Left ventricle myocardium superior (tissue), 1 donor: ENCODE data around the gene INSM2. TPM values are rescaled to one million over a fixed set of nuclear protein-coding genes. Genes with fewer than 3 reads are reported as not detected.
A peak's percentile ranks its signal among the peaks of the same experiment; 100 is the strongest.

ENCODE experiments used
- ATAC-seq: fragments of 200-7000 bp; cut with Tn5 transposase; one replicate; pipeline ENCODE4 v1.9.1; 2020; ENCODE audit warnings: mild to moderate bottlenecking, moderate library complexity
- DNase-seq: peaks from one replicate; pipeline ENCODE4 v3.0.0-alpha.2; 2020
- intact Hi-C: fragments of 100-400 bp; cut with micrococcal nuclease; formaldehyde crosslinking; loops from one replicate; pipeline ENCODE4 v1.11.0; 2022
- long read RNA-seq: library from polyadenylated mRNA; unstranded; transcript quantifications from one replicate; pipeline ENCODE4 v2.0.0, GENCODE V29; 2021
- total RNA-seq: library from RNA; stranded (reverse); fragmentation: NEBNext Ultra II Directional; extraction: Animal tissue kit (Norgen Biotek cat#: 25700); gene quantifications from one replicate; pipeline ENCODE4 v1.2.1, GENCODE V29; 2021
- donor health status: DM: no; HTN: yes; CAD: no; lungs with severe emphysema.

INSM2 gene, protein sequence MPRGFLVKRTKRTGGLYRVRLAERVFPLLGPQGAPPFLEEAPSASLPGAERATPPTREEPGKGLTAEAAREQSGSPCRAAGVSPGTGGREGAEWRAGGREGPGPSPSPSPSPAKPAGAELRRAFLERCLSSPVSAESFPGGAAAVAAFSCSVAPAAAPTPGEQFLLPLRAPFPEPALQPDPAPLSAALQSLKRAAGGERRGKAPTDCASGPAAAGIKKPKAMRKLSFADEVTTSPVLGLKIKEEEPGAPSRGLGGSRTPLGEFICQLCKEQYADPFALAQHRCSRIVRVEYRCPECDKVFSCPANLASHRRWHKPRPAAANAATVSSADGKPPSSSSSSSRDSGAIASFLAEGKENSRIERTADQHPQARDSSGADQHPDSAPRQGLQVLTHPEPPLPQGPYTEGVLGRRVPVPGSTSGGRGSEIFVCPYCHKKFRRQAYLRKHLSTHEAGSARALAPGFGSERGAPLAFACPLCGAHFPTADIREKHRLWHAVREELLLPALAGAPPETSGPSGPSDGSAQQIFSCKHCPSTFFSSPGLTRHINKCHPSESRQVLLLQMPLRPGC
- total RNA-seq = not detected
- long read RNA-seq = 0 reads

DNA sequence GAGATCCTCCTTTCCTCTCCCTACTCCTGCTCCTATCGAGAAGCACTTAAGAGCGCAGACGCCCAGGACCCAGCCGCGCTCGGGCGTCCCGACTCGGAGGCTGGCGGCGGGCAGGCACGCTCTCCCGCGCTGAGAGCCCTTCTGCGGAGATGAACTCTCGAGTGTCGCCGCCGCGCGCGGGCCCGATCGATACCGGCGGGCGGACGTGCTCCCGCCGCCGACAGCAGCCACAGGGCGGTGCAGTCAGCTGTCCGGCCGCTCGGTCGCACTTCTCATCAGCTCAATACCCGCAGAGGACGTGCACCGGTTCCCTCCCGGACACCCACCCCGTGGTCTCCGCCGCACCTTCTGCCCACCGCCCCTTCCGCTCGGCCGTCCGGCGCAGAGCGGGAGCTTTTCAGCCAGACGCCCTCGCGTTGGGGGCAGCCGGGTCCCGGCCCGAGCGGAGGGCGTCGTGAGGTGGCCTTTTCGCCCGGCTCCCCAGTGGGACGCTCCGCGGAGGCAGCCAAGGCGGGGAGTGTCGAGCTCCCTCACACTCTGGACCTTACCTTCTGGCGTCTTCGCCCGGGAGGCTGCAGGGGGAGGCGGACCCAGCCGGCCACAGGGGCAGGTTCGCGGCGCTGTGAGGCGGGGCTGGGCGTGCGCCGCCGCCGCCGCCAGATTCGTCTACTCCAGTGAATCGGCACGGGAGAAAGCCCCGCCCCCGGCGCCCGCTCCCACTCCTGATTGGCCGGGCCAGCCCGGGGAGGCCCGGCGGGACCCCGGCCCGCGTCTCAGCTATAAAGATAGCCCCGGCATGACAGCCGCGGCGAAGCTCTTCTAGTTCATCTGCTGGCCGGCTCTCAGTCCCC is at the start of gene INSM2:
Gene INSM2, plus strand, starts transcription at position 808 of the 851 bp plus-strand sequence. CDS start 89 bp downstream, outside the sequence.
- intact Hi-C loops = no loop called here
- ATAC-seq (peak; percentile 82), DNase-seq (peak; percentile 66)

DNA sequence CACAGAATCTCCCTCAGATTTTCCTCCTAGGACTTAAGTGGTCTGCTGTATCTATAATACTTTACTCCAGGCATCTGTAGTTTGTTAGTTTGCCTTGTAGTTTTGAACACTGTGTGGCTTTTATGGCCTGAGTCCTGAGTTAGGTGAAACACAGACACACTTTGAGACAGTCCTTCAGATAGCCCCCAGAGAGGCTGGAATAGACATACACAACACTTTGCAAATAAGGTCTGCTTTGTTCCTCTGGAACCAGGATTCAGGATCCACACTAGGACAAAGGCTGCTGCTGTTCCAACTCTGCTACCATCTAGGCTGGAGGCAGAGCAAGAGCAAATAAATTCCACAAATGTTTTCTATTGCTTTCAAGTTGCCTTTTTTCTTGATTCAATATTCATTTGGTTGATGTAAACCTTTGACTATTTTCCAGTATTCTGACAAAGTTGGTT is 41.4 kb upstream of the INSM2 start:
- intact Hi-C loops = no loop called here

DNA sequence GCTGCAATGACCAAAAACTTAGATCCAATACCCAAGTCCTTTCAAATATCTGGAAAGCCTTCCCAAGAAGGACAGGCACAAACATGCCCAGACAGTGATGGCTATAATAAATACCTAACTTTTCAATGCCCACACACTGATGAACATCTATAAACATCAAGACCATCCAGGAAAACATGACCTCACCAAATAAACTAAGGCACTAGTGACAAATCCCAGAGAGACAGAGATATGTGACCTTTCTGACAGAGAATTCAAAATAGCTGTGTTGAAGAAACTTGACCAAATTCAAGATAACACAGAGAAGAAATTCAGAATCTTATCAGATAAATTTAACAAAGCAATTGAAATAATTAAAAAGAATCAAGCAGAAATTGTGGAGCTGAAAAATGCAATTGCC is 38.7 kb upstream of the INSM2 start:
- intact Hi-C loops = no loop called here
- ATAC-seq (no peak), DNase-seq (no peak)

More for the DNA sequence above, 41.4 kb upstream of the INSM2 start:
- ATAC-seq (no peak), DNase-seq (no peak)

DNA sequence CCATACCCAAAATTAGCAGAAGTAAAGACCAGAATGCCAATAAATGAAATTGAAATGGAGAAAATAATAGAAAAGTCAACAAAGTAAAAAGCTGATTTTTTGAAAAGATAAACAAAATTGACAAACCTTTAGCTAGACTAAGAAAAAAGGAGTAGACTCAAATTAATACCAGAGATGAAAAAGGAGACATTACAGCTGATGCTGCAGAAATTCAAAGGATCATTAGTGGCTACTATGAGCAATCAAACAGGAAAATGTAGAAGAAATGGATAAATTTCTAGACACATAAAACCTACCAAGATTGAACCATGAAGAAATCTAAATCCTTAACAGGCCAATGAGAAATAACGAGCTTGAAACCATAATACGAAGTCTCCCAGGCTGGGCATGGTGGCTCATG is 34.8 kb upstream of the INSM2 start:
- DNase-seq (no peak), ATAC-seq (no peak)
- intact Hi-C loops = no loop called here

DNA sequence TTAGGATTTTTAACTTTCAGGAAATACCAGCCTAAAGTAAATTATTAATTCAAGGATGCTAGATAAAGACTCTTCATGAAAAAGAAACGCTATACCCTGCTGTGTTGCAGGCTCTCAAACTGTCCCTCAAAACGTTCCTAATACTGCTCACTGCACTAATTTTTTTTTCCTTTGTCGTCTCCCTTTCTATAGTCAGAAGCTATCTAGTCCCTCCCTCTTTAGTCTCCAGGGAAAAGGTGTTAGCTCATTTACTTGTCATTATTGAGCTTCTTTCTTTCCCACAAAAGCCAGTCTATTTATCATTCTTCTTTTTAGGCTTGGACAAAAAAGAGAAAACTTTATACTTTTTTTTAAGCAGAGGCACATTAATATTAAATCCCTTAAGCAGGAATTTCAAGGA is 30.3 kb upstream of the INSM2 start:
- intact Hi-C loops = no loop called here
- ATAC-seq (no peak), DNase-seq (no peak)

DNA sequence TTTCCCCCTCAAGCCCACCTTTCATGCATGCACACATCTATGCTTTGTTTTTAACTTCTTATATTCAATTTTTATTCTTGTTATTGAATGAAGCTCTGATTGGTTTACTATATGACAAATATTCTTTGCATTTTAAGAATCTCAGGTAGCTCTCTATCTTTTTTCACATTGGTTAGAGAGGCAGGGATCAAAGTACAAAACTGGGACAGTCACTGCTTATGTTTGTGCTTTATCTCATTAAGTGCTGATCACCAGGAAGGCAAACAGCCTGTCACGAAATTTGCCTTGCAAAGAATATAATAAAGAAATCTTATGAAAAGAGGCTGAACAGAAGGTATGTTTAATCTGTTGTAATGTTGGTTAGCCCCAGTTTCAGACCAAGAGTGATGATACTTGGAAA is 29.7 kb upstream of the INSM2 start:
- ATAC-seq (no peak), DNase-seq (no peak)
- intact Hi-C loops = no loop called here

DNA sequence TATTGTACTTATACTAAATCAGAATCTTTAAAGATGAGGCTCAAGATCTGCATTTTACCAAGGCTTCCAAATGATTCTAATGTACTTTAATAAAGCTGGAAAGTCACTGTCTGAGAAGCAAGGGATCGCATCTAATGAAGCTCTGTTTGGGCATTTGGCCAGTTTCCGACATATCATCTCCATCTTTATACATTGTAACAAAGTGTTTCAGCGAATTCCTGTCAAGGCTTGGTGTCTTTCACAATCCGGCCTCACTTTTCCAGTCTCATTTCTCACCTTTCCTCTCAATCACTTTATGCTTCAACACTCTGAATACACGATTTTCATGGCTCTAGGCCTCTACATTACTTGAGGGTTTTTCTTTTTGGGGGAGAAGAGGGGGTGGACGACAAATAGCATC is 27.5 kb upstream of the INSM2 start:
- no peak for DNase-seq
- intact Hi-C loops = no loop called here
- ATAC-seq = no peak

DNA sequence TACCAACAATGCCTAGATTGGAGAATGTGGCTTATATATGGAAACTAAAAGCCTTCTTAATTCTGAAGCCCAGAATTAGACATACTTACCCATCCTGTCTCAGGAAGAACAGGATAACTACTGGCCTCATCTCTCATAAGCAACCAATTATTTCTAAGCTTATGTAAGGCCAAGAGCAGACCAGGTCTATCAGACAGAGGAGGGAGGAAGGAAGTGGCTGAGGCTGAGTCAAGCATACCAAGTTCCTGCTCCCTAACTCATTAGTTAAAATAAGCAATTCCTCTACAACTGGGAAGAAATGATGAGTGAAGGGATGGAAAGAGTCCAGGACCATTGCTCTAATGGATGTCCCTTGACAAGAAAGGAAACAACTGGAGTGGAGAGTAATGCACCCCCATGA is 27.0 kb upstream of the INSM2 start:
- DNase-seq (no peak), ATAC-seq (no peak)
- intact Hi-C loops = no loop called here

DNA sequence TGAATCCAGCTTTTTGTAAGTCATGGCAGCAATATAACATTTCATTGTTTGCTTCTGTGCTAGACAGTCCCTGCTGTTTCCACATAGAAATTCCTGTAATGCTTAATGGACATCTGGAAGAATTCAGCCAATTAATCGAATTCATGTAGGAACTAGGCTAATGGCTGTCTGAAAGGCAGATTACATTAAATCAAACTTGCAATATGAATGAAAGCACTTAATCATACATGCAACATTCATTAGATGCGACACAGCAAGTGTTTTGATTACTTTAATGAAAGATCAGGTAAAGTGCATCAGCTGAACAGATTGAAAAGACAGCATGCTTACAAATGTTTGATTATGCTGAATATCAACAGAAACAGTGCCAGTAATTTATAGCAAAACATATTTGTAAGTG is 24.1 kb upstream of the INSM2 start:
- intact Hi-C loops = no loop called here
- DNase-seq = no peak
- ATAC-seq = no peak

DNA sequence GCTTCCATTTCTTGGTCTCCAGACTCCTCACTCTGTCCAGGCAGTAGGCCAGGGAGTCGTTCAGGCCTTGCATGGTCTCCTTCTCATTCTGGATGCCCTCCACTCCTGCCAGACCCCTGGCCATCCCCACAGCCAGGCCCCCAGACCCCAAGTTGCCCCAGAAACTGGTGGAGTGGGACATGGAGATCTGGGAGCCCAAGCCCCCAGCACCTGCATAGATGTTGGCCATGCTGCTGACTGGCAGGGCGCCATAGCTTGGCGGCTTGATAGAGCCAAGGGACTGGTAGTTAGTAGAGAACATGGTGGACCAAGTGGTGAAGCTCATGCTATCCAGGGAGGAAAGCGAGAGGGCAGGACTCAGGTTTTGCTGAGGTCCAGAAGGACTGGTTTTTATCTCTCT is 21.2 kb upstream of the INSM2 start:
- intact Hi-C loops = no loop called here
- DNase-seq (no peak), ATAC-seq (no peak)

DNA sequence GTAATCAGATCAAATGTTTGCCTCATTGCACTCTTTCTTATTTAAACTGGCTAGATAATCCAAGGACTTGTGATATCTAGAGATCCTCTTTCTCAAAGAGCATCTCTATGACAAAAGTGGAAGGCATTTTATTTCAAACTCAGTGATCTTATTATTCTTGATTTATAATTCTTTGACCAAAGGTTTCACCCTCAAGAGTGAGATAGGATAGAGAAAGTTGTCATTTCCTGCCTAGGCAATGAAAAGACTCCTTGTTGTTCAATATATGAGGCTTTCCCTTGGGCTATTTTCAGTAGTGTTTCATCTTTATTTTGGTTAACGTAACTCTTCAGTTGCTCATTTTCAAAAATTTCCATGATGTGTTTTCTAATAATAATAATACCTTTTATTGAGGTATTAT is 18.0 kb upstream of the INSM2 start:
- intact Hi-C loops = no loop called here
- ATAC-seq (no peak), DNase-seq (no peak)

DNA sequence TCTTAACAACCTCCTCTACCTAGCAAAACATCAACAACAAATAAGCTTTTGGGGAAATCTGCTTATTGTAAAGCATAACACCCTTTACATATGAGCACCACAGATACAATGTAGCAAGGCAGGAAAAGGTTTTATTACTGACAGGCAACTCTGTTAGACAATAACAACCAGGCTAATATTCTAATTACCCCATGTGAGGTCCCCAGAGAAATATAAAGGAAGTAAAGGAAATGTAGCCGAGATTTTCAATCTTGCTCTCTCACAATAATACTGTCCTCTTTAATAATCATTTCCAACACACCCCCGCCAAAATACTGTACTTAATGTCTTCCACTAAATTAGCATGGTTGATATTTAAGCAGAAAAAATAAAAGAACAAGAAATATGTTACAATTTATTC is 14.0 kb upstream of the INSM2 start:
- no peak for DNase-seq
- intact Hi-C loops = no loop called here

DNA sequence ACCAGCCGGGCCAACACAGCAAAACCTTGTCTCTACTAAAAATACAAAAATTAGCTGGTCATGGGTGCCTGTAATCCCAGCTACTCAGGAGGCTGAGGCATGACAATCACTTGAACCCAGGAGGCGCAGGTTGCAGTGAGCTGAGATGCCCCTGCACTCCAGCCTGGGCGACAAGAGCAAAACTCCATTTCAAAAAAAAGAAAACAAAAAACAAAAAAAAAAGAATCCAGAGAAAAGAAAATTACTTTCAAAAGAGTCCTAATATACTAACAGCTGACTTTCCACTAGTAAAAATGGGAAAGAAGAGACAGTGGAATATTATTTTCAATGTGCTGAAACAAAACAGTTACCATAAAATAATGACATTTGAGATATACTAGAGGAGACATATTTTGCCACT is 8.3 kb upstream of the INSM2 start:
- intact Hi-C loops = no loop called here
- ATAC-seq (no peak), DNase-seq (no peak)

More for the DNA sequence above, 14.0 kb upstream of the INSM2 start:
- ATAC-seq = no peak

DNA sequence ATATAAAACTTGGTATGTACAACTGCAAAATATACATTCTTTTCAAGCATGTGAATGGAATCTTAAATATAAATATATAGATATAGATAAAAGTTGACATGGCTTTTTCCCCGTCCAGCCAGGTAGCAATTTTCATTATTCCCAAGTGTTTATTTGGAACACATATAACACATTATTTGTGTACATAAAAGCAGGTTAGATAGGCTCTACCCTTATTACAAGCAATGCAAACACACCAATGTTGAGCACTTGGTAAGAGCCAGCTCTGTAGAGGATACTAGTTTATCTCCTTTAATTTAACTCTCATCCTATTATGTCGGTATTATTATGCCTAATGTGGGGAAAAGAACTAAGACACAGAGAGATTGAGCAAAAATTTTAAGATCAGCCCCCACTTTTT is 7.0 kb upstream of the INSM2 start:
- DNase-seq (no peak), ATAC-seq (no peak)
- intact Hi-C loops = no loop called here

DNA sequence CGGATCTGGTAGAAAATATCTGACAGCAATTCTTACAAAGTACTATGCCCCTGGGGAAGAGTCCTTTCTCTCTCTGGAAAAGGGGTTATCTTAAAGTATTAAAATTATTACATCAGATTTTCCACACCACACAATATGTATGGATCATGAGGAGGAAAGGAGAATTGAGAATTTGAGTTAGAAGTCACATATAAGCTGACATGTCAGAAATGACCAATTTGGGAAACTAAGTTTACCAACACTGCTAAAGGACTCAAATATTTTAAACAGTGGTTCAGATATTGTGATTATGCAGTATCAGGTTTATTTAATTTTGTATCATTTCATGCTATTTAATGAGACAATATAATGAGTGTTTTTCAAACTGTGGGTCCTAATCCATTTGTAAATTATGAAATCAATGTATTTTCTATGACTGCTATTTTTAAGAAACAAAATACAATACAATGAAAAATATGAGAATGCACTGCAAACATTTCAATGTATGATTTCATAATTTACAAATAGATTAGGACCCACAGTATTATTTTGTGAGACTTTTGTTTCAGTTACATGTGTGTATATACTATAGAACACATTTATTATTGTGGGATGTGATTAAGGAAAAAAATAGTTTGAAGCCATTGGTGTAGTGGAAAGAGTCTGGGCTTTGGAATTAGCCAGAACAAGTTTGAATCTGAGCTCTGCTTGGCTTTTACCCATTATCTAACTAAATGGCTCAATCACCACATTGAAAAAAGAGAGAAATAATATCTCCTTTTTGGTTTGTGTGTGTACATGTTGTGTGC is 1.8 kb upstream of the INSM2 start:
- intact Hi-C loops = no loop called here
- ATAC-seq = no peak
- no peak for DNase-seq

DNA sequence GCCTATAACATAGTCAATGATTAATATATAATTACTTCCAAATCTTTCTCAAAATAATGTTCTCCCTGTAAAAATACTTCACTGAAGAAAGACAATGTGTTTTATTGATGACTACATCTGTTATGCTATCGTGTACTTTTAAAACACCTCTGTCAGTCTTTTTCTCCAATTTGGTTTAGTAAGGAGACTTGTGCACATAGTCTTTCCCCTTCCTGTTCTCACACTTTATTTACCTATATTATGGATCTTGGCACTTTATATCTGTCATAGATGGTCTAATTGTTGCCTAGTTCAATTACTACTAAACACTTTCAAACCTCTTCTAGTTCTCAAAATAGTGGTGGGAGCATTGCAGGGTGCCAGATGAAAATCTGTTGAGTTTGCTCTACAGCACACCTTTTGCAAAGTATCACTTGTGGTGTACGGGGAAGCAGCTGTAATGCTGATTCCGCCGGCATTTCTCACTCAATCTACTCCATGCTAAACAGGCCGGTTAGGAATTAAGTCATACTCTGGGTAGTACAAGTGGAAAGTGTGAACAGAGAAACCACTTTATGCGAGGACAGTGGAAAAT is 1.1 kb upstream of the INSM2 start:
- no peak for ATAC-seq
- intact Hi-C loops = no loop called here
- DNase-seq = no peak

DNA sequence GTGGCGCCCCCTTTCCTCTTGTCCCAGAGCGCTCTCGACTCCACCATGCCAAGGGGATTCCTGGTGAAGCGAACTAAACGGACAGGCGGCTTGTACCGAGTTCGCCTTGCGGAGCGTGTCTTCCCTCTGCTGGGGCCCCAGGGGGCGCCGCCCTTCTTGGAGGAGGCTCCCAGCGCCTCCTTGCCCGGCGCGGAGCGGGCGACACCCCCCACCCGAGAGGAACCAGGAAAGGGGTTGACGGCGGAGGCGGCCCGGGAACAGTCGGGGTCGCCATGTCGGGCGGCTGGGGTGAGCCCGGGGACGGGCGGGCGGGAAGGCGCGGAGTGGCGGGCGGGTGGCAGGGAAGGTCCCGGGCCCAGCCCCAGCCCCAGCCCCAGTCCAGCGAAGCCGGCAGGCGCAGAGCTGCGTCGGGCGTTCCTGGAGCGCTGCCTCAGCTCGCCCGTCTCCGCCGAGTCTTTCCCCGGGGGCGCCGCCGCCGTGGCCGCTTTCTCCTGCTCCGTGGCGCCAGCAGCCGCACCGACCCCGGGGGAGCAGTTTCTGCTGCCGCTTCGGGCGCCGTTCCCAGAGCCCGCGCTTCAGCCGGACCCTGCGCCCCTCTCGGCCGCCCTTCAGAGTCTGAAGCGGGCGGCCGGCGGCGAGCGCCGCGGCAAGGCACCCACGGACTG is 376 bp downstream of the INSM2 start:
- intact Hi-C loops = no loop called here
- peak; percentile 24 for DNase-seq
- peak; percentile 15 for ATAC-seq

DNA sequence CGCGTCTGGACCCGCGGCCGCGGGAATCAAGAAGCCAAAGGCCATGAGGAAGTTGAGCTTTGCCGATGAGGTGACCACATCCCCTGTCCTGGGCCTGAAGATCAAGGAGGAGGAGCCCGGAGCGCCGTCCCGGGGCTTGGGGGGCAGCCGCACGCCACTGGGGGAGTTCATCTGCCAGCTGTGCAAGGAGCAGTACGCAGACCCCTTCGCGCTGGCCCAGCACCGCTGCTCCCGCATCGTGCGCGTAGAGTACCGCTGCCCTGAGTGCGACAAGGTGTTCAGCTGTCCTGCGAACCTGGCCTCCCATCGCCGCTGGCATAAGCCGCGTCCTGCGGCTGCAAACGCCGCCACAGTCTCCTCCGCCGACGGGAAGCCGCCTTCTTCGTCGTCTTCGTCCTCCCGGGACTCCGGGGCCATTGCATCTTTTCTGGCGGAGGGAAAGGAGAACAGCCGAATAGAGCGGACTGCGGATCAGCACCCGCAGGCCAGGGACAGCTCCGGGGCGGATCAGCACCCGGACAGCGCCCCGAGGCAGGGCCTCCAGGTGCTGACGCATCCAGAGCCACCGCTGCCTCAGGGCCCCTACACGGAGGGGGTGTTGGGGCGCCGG is 1.0 kb downstream of the INSM2 start:
- DNase-seq (peak; percentile 75), ATAC-seq (peak; percentile 96)
- intact Hi-C loops = no loop called here
